Thyroid gland (tissue), 4 donors: ENCODE data around the gene COIL. TPM values are rescaled to one million over a fixed set of nuclear protein-coding genes. Genes with fewer than 3 reads are reported as not detected.

Experiments
- DNase-seq, 2 donors: peaks; one replicate each; pipeline ENCODE4 v3.0.0-alpha.2; 2019
- H3K27ac ChIP-seq, 3 donors: fragments of 200-600 bp; sonication (generic); 1 replicate in 2 of 3; 2 replicates in 1 of 3; pipeline ENCODE4 v1.5.1; 2016 to 2019; ENCODE audit warnings: mild to moderate bottlenecking in 1 of 3, moderate library complexity in 1 of 3
- H3K27me3 ChIP-seq: fragments of 200-600 bp; sonication (generic); one replicate; pipeline ENCODE4 v1.5.1; 2019
- H3K36me3 ChIP-seq, 2 donors: fragments of 200-600 bp; sonication (generic); one replicate each; pipeline ENCODE4 v1.5.1; 2016 to 2019
- H3K4me1 ChIP-seq, 2 donors: fragments of 200-600 bp; sonication (generic); one replicate each; pipeline ENCODE4 v1.5.1; 2017 to 2019
- H3K4me3 ChIP-seq, 3 donors: fragments of 200-600 bp; sonication (generic); replicated peaks in 1 of 3; 1 replicate in 2 of 3; 2 replicates in 1 of 3; pipeline ENCODE4 v1.5.1; 2016; ENCODE audit warnings: mild to moderate bottlenecking in 1 of 3
- H3K9me3 ChIP-seq: fragments of 200-600 bp; sonication (generic); one replicate; pipeline ENCODE4 v1.5.1; 2017
- CTCF ChIP-seq, 6 experiments: fragments of 200-600 bp in 3 of 6; fragments of 450-650 bp in 3 of 6; sonication (generic) in 3 of 6; IDR thresholded peaks; one replicate each; pipeline ENCODE4 v1.5.1; 2016 to 2019; ENCODE audit warnings: antibody characterized with exemption in 6 of 6, mild to moderate bottlenecking in 2 of 6, inconsistent platforms in 1 of 6, moderate library complexity in 1 of 6
- POLR2A ChIP-seq, 2 donors: fragments of 450-650 bp; IDR thresholded peaks; one replicate each; pipeline ENCODE4 v1.6.1; 2017; ENCODE audit warnings: antibody characterized with exemption in 2 of 2, mild to moderate bottlenecking in 2 of 2, moderate library complexity in 1 of 2
- WGBS, 2 donors: methylation state at CpG; one replicate each; pipeline ENCODE4 v1.1.5; 2017; 5-methylcytosine and 5-hydroxymethylcytosine counted together
- intact Hi-C: fragments of 100-400 bp; cut with DNase I; formaldehyde crosslinking; loops from one replicate; pipeline ENCODE4 v1.15.1; 2023
- total RNA-seq, 4 donors: library from RNA; depleted of rRNA; stranded (reverse); fragments of >200 nt; gene quantifications; one replicate each; pipeline ENCODE4 v1.2.3, GENCODE V29; 2016

Gene COIL
- total RNA-seq, 4 donors from 2014 or later, result 13.2 to 18.3 (median 17.5) TPM

- H3K4me3 ChIP-seq, result no peak overlapping the region
- H3K9me3 ChIP-seq, result no peaks in the 10 kb centered on the region
- TF ChIP-seq CTCF (IDR thresholded peaks at IDR 0.05), result no peak
- TF ChIP-seq POLR2A (IDR thresholded peaks at IDR 0.05), result no peak
- intact Hi-C loops, result no loop called here
- no peak for DNase-seq
- H3K27me3 ChIP-seq, result no peaks in the 10 kb centered on the region
- no peaks in the 10 kb centered on the region for H3K4me1 ChIP-seq
- H3K36me3 ChIP-seq, result peaks cover 34 to 56% of the 10 kb centered on the region in 2 donors
- WGBS, 2 donors, result 78 to 82% methylated on average over 3 of the region's 3 CpGs
- no peak overlapping the region for H3K27ac ChIP-seq
These were observed 64.5 kb downstream of the COIL start for GRCh38 chr17:56896217-56896967.

- Histone ChIP-seq H3K36me3 (peaks cover 44 to 53% of the 10 kb centered on the region in 2 donors), H3K9me3 (no peaks in the 10 kb centered on the region), H3K4me1 (no peaks in the 10 kb centered on the region), H3K27me3 (no peaks in the 10 kb centered on the region), H3K27ac (no peak overlapping the region), H3K4me3 (no peak overlapping the region)
- WGBS, 2 donors, result 91% methylated on average over 20 of the region's 20 CpGs
- DNase-seq, result no peak
- no peak for TF ChIP-seq CTCF (IDR thresholded peaks at IDR 0.05)
- no peak for TF ChIP-seq POLR2A (IDR thresholded peaks at IDR 0.05)
- intact Hi-C loops, result no loop called here
These were observed 65.9 kb downstream of the COIL start for GRCh38 chr17:56894859-56895455.

GRCh38 chr17:56893503-56893902 is 67.3 kb downstream of the COIL start:
- Histone ChIP-seq H3K27me3 (no peaks in the 10 kb centered on the region), H3K4me1 (no peaks in the 10 kb centered on the region), H3K36me3 (peaks cover 37 to 39% of the 10 kb centered on the region in 2 donors), H3K9me3 (no peaks in the 10 kb centered on the region), H3K4me3 (no peak overlapping the region), H3K27ac (no peak overlapping the region)
- no peak for TF ChIP-seq POLR2A (IDR thresholded peaks at IDR 0.05)
- no peak for TF ChIP-seq CTCF (IDR thresholded peaks at IDR 0.05)
- intact Hi-C loops, result no loop called here
- WGBS, 2 donors, result 77 to 86% methylated on average over 7 of the region's 7 CpGs
- no peak for DNase-seq

GRCh38 chr17:56892333-56892732 is 68.5 kb downstream of the COIL start:
- no peak for TF ChIP-seq CTCF (IDR thresholded peaks at IDR 0.05)
- no peak for TF ChIP-seq POLR2A (IDR thresholded peaks at IDR 0.05)
- intact Hi-C loops, result no loop called here
- Histone ChIP-seq H3K27ac (no peak overlapping the region), H3K27me3 (no peaks in the 10 kb centered on the region), H3K36me3 (peaks cover 34 to 39% of the 10 kb centered on the region in 2 donors), H3K4me1 (no peaks in the 10 kb centered on the region), H3K9me3 (no peaks in the 10 kb centered on the region), H3K4me3 (no peak overlapping the region)
- no peak for DNase-seq
- WGBS, 2 donors, result 98 to 100% methylated on average over 1 of the region's 1 CpG

- 82 to 86% methylated on average over 16 of the region's 16 CpGs for WGBS, 2 donors
- intact Hi-C loops, result no loop called here
- H3K27me3 ChIP-seq, result no peaks in the 10 kb centered on the region
- DNase-seq, result peak; percentile 27 to 34
- H3K27ac ChIP-seq, result no peak overlapping the region
- no peaks in the 10 kb centered on the region for H3K9me3 ChIP-seq
- no peak overlapping the region for H3K4me3 ChIP-seq
- TF ChIP-seq CTCF (IDR thresholded peaks at IDR 0.05), result peak in 3 of 6 experiments; percentile 17 to 37 (median 31)
- TF ChIP-seq POLR2A (IDR thresholded peaks at IDR 0.05), result no peak
- H3K4me1 ChIP-seq, result no peaks in the 10 kb centered on the region
- peaks cover 34% of the 10 kb centered on the region in 2 donors for H3K36me3 ChIP-seq
These were observed 69.1 kb downstream of the COIL start for GRCh38 chr17:56891751-56892150.
